HCT116 (cell line): ENCODE measurements around the gene ERC2. TPM values are rescaled to one million over a fixed set of nuclear protein-coding genes. Genes with fewer than 3 reads are reported as not detected.

Experiments used
- ATAC-seq: fragments of 200-7000 bp; cut with Tn5 transposase; 2 replicates; pipeline ENCODE4 v1.9.1; 2020; ENCODE audit warnings: mild to moderate bottlenecking, moderate library complexity
- BruUV-seq: library from RNA; stranded (reverse); fragments of 400-500 nt; replicated peaks from 2 replicates; lab custom pipeline; 2021; lab: Mats Ljungman, UMichigan
- CTCF ChIA-PET: fragments of 300-600 bp; sonication (Branson Sonifier 250); formaldehyde crosslinking; loops from one replicate; lab custom pipeline; 2021; ENCODE audit warnings: antibody characterized with exemption; lab: Charles Lee
- POLR2A ChIA-PET: fragments of 300-600, 350-600 bp; sonication (Branson Sonifier 250); formaldehyde crosslinking; loops from one replicate; lab custom pipeline; 2021; ENCODE audit warnings: antibody characterized with exemption; lab: Charles Lee
- RAD21 ChIA-PET, 2 experiments: fragments of 300-600 bp; sonication (Branson Sonifier 250); formaldehyde crosslinking; loops; one replicate each; lab custom pipeline; 2023; ENCODE audit warnings: low total read pairs in 2 of 2; ENCODE audit not compliant: uncharacterized antibody in 2 of 2, unreplicated experiment in 2 of 2, low non-redundant PET in 1 of 2; lab: Charles Lee
- DNase-seq: peaks from one replicate; pipeline ENCODE4 v3.0.0-alpha.2; 2010; ENCODE audit warnings: low read depth, low spot score
- H2AFZ ChIP-seq: fragments of 200-600 bp; shearing (Covaris generic), sonication (generic); 2 replicates; pipeline ENCODE4 v1.6.1; 2017; ENCODE audit warnings: low read depth, mixed run types, mixed read lengths, antibody characterized with exemption, low read length; ENCODE audit not compliant: poor library complexity, severe bottlenecking
- H3K27ac ChIP-seq: 2 replicates; pipeline ENCODE4 v1.5.1; 2012; ENCODE audit warnings: low read depth, low read length
- H3K27me3 ChIP-seq: fragments of 200-600 bp; sonication (generic); 2 replicates; pipeline ENCODE4 v1.6.1; 2016; ENCODE audit warnings: mixed run types, low read length, mixed read lengths; ENCODE audit not compliant: insufficient read depth
- H3K36me3 ChIP-seq, 2 experiments: fragments of 200-500 bp in 1 of 2; fragments of 200-600 bp in 1 of 2; sonication (Bioruptor generic) in 1 of 2; sonication (generic) in 1 of 2; 2 replicates each; pipeline versions ENCODE4 v1.5.1 to v1.6.1; 2014 to 2016; ENCODE audit warnings: low read length in 2 of 2, inconsistent platforms in 1 of 2, mixed read lengths in 1 of 2, mixed run types in 1 of 2; ENCODE audit not compliant: insufficient read depth in 2 of 2, control insufficient read depth in 1 of 2
- H3K4me1 ChIP-seq, 2 experiments: fragments of 200-600 bp in 1 of 2; sonication (generic) in 1 of 2; 2 replicates each; pipeline versions ENCODE4 v1.5.1 to v1.6.1; 2012 to 2017; ENCODE audit warnings: low read length in 2 of 2, inconsistent platforms in 1 of 2, mild to moderate bottlenecking in 1 of 2, mixed read lengths in 1 of 2, mixed run types in 1 of 2, moderate library complexity in 1 of 2; ENCODE audit not compliant: insufficient read depth in 2 of 2, control insufficient read depth in 1 of 2
- H3K4me2 ChIP-seq: fragments of 200-600 bp; sonication (generic); 2 replicates; pipeline ENCODE4 v1.6.1; 2017; ENCODE audit warnings: mixed run types, low read length, mixed read lengths
- H3K4me3 ChIP-seq, 2 experiments: fragments of 200-600 bp in 1 of 2; sonication (generic) in 1 of 2; replicated peaks in 1 of 2; 2 replicates each; pipeline ENCODE4 v1.5.1; 2011 to 2016; ENCODE audit warnings: low read length in 2 of 2, control low read depth in 1 of 2, low read depth in 1 of 2, mild to moderate bottlenecking in 1 of 2, mixed read lengths in 1 of 2, mixed run types in 1 of 2
- H3K79me2 ChIP-seq: fragments of 200-600 bp; sonication (generic); 2 replicates; pipeline ENCODE4 v1.6.1; 2017; ENCODE audit warnings: mild to moderate bottlenecking, mixed run types, low read length, moderate library complexity, mixed read lengths; ENCODE audit not compliant: insufficient read depth
- H3K9ac ChIP-seq: fragments of 200-600 bp; sonication (generic); 2 replicates; pipeline ENCODE4 v1.6.1; 2016; ENCODE audit warnings: low read length, mixed read lengths
- H3K9me2 ChIP-seq: fragments of 200-600 bp; sonication (generic), shearing (Covaris generic); 2 replicates; pipeline ENCODE4 v1.6.1; 2017; ENCODE audit warnings: mixed run types, mild to moderate bottlenecking, moderate library complexity; ENCODE audit not compliant: insufficient read depth
- H3K9me3 ChIP-seq, 2 experiments: fragments of 200-500 bp in 1 of 2; fragments of 200-600 bp in 1 of 2; sonication (Bioruptor generic) in 1 of 2; sonication (generic) in 1 of 2; 2 replicates each; pipeline ENCODE4 v1.6.1; 2014 to 2017; ENCODE audit warnings: low read length in 2 of 2, mixed read lengths in 2 of 2, inconsistent platforms in 1 of 2, low read depth in 1 of 2, mild to moderate bottlenecking in 1 of 2, mixed run types in 1 of 2, moderate library complexity in 1 of 2; ENCODE audit not compliant: control insufficient read depth in 1 of 2, insufficient read depth in 1 of 2
- H4K20me1 ChIP-seq: fragments of 200-600 bp; sonication (generic), shearing (Covaris generic); 2 replicates; pipeline ENCODE4 v1.6.1; 2017; ENCODE audit warnings: mixed run types, mild to moderate bottlenecking, moderate library complexity; ENCODE audit not compliant: insufficient read depth
- ATF3 ChIP-seq: IDR thresholded peaks from 2 replicates; pipeline ENCODE4 v1.6.1; 2012
- CTCF ChIP-seq, 3 experiments: fragments of 200-600 bp in 1 of 3; sonication (generic) in 1 of 3; IDR thresholded peaks in 2 of 3; conservative IDR thresholded peaks in 1 of 3; 2 replicates each; pipeline ENCODE4 v1.5.1; 2012 to 2017; ENCODE audit warnings: low read depth in 2 of 3, low read length in 2 of 3, antibody characterized with exemption in 1 of 3, borderline replicate concordance in 1 of 3, control low read depth in 1 of 3, mild to moderate bottlenecking in 1 of 3, mixed read lengths in 1 of 3, mixed run types in 1 of 3, moderate library complexity in 1 of 3; ENCODE audit not compliant: insufficient read depth in 1 of 3
- ELF1 ChIP-seq: IDR thresholded peaks from 2 replicates; pipeline ENCODE4 v1.6.1; 2012; ENCODE audit warnings: low read depth, borderline replicate concordance
- SP1 ChIP-seq: IDR thresholded peaks from 2 replicates; pipeline ENCODE4 v1.6.1; 2012; ENCODE audit warnings: low read depth
- SRF ChIP-seq: IDR thresholded peaks from 2 replicates; pipeline ENCODE4 v1.6.1; 2012; ENCODE audit warnings: low read depth
- YY1 ChIP-seq: IDR thresholded peaks from 2 replicates; pipeline ENCODE4 v1.6.1; 2011; ENCODE audit warnings: low read length, low read depth, moderate library complexity, mild to moderate bottlenecking; ENCODE audit not compliant: insufficient replicate concordance; ENCODE audit errors: extremely low read depth
- ZBTB33 ChIP-seq: IDR thresholded peaks from 2 replicates; pipeline ENCODE4 v1.6.1; 2011; ENCODE audit warnings: mild to moderate bottlenecking, low read length, moderate library complexity; ENCODE audit not compliant: insufficient replicate concordance; ENCODE audit errors: extremely low read depth
- intact Hi-C: fragments of 100-400 bp; cut with micrococcal nuclease; formaldehyde crosslinking; loops from 2 replicates; pipeline ENCODE4 v1.10.0; 2022
- total RNA-seq: library from RNA; stranded (reverse); gene quantifications from one replicate; pipeline ENCODE4 v1.2.1, GENCODE V29; 2021; ENCODE audit not compliant: unreplicated experiment

ERC2 gene
- total RNA-seq, 1 experiment from 2014 or later: not detected

DNA sequence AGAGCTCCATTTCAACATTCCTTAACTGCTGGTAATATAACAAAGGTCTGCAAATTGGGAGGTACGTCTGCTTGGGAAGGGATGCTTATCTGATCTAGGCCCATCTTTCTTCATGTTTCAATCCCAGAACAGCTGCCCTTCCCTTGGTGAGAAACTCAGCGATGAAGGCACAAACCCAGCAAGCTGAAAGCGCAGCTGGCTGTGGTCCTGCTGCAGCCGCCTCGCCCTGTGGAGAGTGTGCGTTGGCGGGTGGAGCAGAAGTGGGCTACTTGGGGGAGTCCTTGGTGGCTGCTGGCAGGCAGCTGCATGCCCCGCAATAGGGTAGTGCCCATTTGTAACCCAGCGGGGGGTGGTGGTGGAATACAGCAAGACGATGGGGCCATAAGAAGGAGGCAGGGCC is 820.6 kb downstream of the ERC2 start:
- Histone ChIP-seq H3K27ac (no peak overlapping the region), H2AFZ (no peak overlapping the region), H4K20me1 (no peaks in the 10 kb centered on the region), H3K27me3 (no peaks in the 10 kb centered on the region), H3K9me2 (no peaks in the 10 kb centered on the region), H3K4me2 (no peak overlapping the region), H3K4me3 (no peak overlapping the region), H3K36me3 (no peaks in the 10 kb centered on the region), H3K9me3 (peaks cover 4 to 5% of the 10 kb centered on the region in 2 experiments; a peak in 2 of 4 replicates), H3K79me2 (no peaks in the 10 kb centered on the region), H3K9ac (no peak overlapping the region), H3K4me1 (no peaks in the 10 kb centered on the region)
- ChIA-PET RAD21 (no interaction called here), POLR2A (no interaction called here), CTCF (no interaction called here)
- no peak for TF ChIP-seq ZBTB33
- no peak for TF ChIP-seq SP1
- TF ChIP-seq SRF: no peak
- DNase-seq (no peak), ATAC-seq (no peak)
- intact Hi-C loops: no loop called here
- BruUV-seq: no TSS peak

DNA sequence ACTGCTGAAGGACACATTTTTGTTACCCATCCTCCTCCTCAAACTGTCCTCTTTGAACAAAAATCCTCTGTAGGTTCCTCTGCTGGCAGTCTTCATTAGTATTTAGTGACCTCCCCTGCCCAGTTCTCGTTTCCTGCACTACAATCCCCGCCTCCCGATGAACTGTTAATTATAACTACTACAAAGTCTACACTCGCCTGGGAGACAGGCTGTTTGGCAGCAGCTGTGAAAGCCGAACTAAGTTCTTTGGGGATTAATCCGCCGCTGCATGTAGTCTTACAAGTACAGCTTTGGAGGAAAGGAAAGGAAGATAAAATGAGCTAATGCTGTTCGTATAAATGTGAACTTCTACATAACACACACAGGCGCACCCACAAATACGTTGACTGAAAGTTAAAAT is 821.2 kb downstream of the ERC2 start:
- intact Hi-C loops: no loop called here
- Histone ChIP-seq H3K27me3 (no peaks in the 10 kb centered on the region), H4K20me1 (no peaks in the 10 kb centered on the region), H3K36me3 (no peaks in the 10 kb centered on the region), H3K4me3 (no peak overlapping the region), H3K4me2 (no peak overlapping the region), H3K4me1 (no peaks in the 10 kb centered on the region), H2AFZ (no peak overlapping the region), H3K79me2 (no peaks in the 10 kb centered on the region), H3K27ac (no peak overlapping the region), H3K9me2 (no peaks in the 10 kb centered on the region), H3K9me3 (peaks cover 4 to 5% of the 10 kb centered on the region in 2 experiments; a peak in 2 of 4 replicates), H3K9ac (no peak overlapping the region)
- BruUV-seq: no TSS peak
- no peak for DNase-seq
- ChIA-PET CTCF (no interaction called here), POLR2A (no interaction called here), RAD21 (no interaction called here)
- TF ChIP-seq ATF3 (no peak), CTCF (IDR thresholded peaks at IDR 0.05 in 2 of 3, conservative IDR thresholded peaks at IDR 0.05 in 1 of 3; ENCODE audit: borderline replicate concordance in 1 of 3, insufficient read depth in 1 of 3, low read depth in 2 of 3, low read length in 2 of 3) (no peak), ELF1 (no peak), YY1 (no peak)
- no peak for ATAC-seq
